GM18868 (cell line): ENCODE results near the gene ZNRF2.
"Not testable (repeated sequence)": the region's sequence is repeated elsewhere in the genome, so short reads cannot be mapped to it uniquely, and the experiment has no call there.

Experiments
- ATAC-seq: cut with Tn5 transposase; IDR thresholded peaks from one replicate; pipeline ENCODE4 v1.9.1; 2021; ENCODE audit warnings: mild to moderate bottlenecking, moderate library complexity; ENCODE audit not compliant: unreplicated experiment

Gene ZNRF2

DNA sequence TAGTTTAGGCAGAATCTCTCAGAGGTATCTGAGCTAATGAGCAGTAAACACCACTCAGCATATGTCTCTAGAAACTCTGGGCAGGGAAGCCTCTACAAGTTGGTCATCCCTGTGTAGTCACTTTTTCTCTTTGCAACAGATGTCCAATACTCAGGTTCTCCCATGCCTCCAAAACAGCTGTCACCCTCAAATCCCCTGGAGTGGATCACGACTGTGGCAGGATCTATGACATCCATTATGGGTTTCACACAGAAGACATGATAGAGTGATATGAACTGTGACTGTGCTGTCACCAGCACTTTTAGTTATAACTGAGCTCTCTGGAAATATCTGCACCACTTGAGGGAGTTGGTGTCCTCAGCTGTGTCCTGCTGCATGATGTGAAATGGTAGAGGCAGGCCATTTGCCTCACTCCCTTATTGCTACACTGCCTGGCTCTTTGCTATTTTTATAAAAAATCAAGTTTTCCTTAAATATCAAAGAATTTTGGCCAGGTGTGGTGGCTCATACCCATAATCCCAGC lies 24.1 kb upstream of the ZNRF2 start:
- ATAC-seq, result no peak

DNA sequence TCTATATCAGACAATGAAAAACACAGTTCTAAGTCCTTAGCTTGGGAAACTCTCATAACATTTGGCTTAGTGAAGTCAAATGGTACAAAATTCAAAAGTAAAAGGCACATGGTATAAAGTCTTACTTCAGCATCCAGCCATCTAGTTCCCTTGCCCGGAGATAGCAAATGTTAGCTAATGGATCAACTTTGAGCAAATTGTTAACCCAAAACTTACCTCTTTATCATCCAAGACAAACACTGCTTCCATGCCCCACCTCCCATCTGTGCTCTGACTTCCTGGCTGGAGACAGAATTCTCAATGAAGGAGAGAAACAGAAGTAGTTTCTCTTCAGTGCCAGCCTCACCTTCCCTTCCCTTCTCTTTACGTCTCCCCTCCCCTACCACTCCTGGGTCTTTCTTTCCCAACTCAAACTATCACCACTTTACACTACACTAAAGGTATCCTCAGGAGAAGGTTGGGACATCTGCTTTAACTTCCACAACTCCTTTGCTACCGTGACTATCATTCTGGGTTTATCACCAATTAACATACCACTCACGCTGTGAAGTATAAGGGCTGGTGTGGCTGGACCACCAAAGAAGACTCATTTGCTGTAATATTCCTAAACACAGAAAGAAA lies 21.2 kb upstream of the ZNRF2 start:
- no peak for ATAC-seq

- ATAC-seq, result no peak
These were observed 20.3 kb upstream of the ZNRF2 start for GRCh38 chr7:30264052-30264451.

DNA sequence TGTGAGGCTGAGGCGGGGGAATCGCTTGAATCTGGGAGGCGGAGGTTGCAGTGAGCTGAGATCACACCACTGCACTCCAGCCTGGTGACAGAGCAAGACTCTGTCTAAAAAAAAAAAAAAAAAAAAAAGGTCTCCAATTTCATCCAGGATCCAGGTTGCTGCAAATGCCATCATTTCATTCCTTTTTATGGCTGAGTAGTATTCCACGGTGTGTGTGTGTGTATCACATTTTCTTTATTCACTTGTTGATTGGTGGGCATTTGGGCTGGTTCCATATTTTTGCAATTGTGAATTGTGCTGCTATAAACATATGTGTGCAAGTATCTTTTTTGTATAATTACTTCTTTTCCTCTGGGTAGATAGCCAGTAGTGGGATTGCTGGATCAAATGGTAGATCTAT lies 19.2 kb upstream of the ZNRF2 start:
- ATAC-seq, result not testable (repeated sequence)

GRCh38 chr7:30266686-30267085 lies 17.7 kb upstream of the ZNRF2 start:
- no peak for ATAC-seq

- no peak for ATAC-seq
These were observed 15.8 kb upstream of the ZNRF2 start for GRCh38 chr7:30268586-30268985.

DNA sequence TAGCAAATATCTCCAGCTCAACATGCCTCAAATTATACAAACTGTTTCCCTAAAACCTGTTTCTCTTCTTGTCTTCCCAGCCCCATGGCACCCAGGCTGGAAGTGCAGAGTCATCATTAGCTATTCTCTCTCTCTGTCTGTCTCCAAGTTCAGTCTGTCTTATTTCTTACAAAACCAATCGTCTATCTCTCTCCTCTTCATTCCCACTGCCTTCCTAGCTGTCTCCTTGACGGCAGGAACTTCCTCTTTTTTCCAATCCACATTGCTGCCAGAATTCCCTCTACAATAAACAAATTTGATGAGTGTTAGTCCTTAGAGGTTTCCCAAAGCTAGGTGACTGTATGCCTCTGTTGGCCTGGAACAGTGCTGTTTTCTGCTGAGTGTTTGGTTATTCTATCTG lies 14.9 kb upstream of the ZNRF2 start:
- ATAC-seq, result no peak

DNA sequence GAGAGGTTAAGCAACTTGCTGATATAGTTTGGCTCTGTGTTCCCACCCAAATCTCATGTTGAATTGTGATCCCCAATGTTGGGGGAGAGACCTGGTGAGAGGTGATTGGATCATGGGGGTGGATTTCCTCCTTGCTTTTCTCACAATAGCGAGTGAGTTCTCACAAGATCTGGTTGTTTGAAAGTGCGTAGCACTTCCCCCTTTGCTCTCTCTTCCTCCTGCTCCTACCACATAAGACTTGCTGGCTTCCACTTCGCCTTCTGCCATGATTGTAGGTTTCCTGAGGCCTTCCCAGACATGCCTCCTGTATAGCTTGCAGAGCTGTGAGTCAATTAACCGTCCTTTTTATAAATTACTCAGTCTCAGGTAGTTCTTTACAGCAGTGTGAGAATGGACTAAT lies 13.5 kb upstream of the ZNRF2 start:
- no peak for ATAC-seq

DNA sequence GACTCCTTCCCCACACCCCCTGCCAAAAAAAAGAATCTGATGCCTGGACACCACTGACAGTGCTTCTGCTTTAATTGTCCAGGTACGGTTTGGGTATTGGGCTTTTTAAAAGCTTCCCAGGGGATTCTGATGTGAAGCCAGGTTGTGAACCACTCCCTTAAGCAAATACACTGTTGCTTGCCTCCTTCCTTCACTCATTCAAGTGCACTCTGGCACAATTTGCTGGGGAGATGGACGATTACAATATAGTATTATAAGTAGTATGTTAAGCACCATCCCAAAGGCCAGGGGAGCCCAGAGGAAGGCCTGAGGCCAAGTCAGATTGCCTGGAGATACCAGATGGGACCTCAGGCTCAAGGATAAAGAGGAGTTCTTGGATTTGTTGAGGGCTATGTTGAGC lies 12.3 kb upstream of the ZNRF2 start:
- ATAC-seq, result no peak

DNA sequence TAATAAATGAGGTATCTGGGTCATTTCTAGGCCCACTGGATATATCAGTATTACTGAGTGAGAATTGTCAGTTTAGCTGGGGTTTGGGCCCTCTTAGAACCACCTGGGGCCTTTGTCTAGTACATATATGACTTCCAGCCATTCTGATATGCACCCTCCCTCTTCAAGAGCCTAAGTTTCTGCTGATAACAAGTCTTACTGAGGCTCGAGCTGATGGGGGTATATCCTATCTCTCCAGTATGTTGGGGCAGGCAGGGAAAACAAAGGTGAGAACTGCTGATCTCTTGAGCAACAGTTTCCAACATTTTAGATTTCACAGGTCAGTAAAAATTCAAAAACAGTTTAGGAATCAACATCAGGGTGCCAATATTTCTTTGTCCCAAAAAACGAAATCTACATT lies 10.8 kb upstream of the ZNRF2 start:
- ATAC-seq, result no peak

- no peak for ATAC-seq
These were observed 9.8 kb upstream of the ZNRF2 start for GRCh38 chr7:30274641-30275040.

DNA sequence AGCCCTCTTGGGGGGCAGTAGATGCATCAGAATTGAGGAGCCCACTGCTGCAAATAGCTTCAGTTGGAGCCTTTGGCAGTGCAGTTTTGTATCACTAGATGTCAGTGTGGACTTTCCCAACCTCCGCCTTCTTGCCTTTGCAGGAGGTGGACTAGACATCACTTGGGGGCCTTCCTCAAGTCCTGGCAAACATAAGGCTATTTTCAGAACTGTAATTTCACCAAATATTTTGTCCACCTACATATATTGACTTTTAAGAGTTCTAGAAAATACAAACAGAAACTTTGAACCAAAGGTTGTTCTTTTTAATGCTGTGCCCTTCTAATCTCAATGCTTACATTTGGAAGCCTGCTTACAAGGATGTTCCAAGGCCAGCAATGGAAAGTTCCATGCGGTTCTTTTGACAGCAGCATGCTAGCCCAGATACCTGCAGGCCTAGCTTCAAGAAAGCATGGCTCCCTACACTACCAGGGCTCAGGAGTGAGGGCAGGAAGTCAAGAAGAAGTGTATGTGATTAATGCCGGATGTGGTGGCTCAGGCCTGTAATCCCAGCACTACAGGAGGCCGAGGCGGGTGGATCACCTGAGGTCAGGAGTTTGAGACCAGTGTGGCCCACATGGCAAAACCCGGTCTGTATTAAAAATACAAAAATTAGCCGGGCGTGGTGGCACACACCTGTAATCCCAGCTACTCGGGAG lies 8.0 kb upstream of the ZNRF2 start:
- ATAC-seq, result peak; percentile 69

- no peak for ATAC-seq
These were observed 6.0 kb upstream of the ZNRF2 start for GRCh38 chr7:30278376-30278775.

DNA sequence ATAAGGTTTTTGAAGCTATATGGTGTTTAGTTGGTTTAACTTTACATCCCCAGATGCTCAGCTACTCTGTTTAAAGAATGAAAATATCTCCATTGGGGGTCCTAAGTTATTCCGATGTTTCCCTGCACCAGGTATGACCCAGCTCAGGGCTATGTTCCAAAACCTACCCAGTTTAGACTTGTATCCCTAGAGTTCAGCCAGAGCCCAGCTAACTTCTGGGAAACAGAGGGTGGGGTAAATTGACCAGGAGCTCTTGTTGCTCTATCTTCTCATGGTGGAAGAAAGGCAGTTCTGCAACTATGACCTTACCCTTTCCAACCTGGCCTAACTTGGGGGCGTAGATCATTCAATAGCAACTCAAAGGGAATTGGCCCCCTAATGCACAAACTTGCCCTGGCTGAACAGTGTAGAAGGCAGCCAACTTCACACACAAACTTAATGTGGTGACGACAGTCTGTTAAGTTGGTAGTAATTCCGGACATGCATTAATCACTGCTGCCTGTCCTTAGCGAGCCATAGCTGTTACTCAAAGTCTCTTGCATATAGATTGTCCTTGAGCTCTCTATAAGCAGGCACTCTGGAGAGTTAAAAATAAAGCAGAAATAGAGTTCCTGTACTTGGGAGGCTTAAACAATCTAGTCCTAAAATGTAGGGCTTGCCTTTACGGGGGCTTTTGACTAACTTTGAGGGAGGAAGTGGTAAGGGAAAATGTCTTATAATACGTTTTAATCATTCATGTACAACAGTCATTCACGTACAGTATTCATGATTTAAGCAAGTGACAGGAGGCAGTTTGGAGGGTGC lies 5.3 kb upstream of the ZNRF2 start:
- ATAC-seq, result no peak

DNA sequence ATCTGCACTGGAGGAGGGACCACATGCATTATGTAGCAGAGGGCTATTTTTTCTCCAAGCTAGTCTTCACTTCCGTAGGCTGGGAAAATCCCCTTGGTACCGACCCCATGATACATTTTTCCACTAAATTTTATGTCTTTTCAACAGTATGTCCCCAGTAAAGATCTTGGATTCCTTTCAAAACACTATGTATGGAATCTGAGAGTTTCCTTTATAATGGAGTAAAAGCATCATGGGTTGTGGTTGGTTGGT lies 4.8 kb upstream of the ZNRF2 start:
- ATAC-seq, result no peak

- no peak for ATAC-seq
These were observed 3.8 kb upstream of the ZNRF2 start for GRCh38 chr7:30280631-30281030.

- no peak for ATAC-seq
These were observed 3.1 kb upstream of the ZNRF2 start for GRCh38 chr7:30281263-30281662.

GRCh38 chr7:30281791-30282190 lies 2.6 kb upstream of the ZNRF2 start:
- ATAC-seq, result no peak

GRCh38 chr7:30282735-30283134 lies 1.7 kb upstream of the ZNRF2 start:
- ATAC-seq, result no peak

DNA sequence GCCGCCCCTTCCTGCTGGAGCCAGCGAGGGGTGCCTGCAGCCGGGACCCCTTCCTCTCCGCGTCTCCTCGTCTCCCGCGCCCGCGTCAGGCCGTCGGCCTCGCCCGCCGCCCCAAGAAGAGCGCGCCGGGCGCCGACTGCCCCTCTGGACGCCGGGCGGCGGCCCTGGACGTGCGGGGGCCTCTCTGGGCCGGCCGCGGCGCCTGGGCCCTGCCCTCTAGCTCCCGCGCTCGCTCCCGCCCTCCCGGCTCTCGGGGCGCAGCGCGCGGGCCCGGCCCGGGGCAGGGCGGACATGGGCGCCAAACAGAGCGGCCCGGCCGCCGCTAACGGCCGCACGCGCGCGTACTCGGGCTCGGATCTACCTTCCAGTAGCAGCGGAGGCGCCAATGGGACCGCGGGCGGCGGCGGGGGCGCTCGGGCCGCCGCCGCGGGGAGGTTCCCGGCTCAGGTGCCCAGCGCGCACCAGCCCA lies 704 bp downstream of the ZNRF2 start:
- peak; percentile 13 for ATAC-seq

- ATAC-seq, result peak; percentile 3
These were observed 1.3 kb downstream of the ZNRF2 start for GRCh38 chr7:30285536-30286284.
